NT2/D1 (cell line): ENCODE measurements around the gene SMC1A.

Source experiments
- YY1 ChIP-seq: IDR thresholded peaks from 2 replicates; pipeline ENCODE4 v1.6.1; 2011; ENCODE audit not compliant: insufficient read length, insufficient read depth
- ZNF274 ChIP-seq: IDR thresholded peaks from 2 replicates; pipeline ENCODE4 v1.6.1; 2011; ENCODE audit warnings: mild to moderate bottlenecking, low read depth, low read length

DNA sequence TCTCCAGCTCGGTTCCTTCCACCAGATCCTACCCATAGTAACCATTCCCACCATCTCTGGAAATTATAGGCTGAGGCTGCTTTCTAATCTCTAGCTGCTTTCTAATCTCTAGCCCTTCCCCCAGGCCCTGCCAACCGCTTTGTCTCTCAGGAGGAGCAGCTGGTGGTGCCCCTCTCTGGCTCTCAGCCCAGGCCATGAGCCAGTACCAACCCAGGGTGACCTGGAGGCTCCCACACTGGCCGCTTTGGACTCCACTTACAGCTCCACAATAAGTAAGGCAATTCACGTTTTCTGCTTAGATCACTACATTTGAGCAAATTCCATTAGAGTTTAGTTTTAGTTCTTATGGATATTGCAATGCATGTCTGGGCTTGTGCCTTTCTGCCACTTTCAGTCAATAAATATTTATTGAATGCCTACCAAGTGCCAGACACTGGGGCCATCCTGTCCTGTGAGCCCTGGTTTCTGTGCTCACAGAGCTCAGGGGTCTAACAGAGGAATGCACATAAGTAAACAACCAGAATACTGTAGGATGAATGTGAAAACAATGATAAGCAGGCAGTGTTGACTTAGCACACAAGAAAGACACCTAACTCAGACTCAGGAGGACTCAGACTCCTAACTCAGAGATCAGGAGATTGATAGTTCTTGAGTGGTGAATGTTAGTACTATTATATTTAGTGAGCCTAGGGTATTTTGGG lies 38.9 kb downstream of the SMC1A start:
- TF ChIP-seq YY1: no peak
- no peak for TF ChIP-seq ZNF274
